ENCODE measurements around the gene RNF182.

Gene RNF182

DNA sequence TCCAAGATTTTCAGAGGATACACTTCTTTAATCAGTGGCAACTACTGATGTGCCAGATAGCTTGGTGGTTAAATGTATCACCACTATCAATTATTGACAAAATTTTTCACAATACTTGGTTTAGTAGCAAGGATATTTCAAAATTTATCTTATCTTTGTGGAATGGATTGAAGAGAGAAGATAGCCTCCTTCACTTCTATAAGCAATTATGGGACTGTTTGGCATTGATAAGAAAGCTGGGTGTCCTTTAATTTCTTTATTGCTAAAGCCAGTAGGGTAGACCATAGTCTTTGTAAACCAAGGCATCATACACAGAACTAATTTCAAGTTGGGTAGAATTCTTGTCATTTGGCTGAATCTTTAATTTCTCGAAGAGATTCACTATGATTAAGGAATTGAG is 4.9 kb upstream of the RNF182 start:
- Histone ChIP-seq H3K4me2 (ENCODE audit: low read length) (no peak overlapping the region), H3F3A (ENCODE audit: control insufficient read depth, insufficient read depth) (no peaks in the 10 kb centered on the region), H3K9me2 (replicated peaks; ENCODE audit: control insufficient read depth, low read length) (no peaks in the 10 kb centered on the region), H3K27me3 (ENCODE audit: control insufficient read depth, low read length) (peaks cover 45% of the 10 kb centered on the region), H3K79me2 (ENCODE audit: control insufficient read depth, low read length) (no peaks in the 10 kb centered on the region), H3K4me1 (ENCODE audit: control insufficient read depth, low read length) (no peaks in the 10 kb centered on the region), H4K20me1 (ENCODE audit: control insufficient read depth, insufficient read depth, low read depth, low read length) (no peaks in the 10 kb centered on the region), H3K9me3 (ENCODE audit: control insufficient read depth, insufficient read depth, low read length) (no peaks in the 10 kb centered on the region), H3K27ac (ENCODE audit: low read depth, low read length) (no peak overlapping the region), H3K36me3 (ENCODE audit: control insufficient read depth, low read length) (no peaks in the 10 kb centered on the region), H3K4me3 (ENCODE audit: low read length) (no peak overlapping the region)
- no peak for TF ChIP-seq CTCF (IDR thresholded peaks at IDR 0.05; ENCODE audit: low read depth, low read length, poor library complexity, severe bottlenecking)

- no peaks in the 10 kb centered on the region for H3F3A ChIP-seq (ENCODE audit: control insufficient read depth, insufficient read depth)
- no peaks in the 10 kb centered on the region for H3K36me3 ChIP-seq (ENCODE audit: control insufficient read depth, low read length)
- H4K20me1 ChIP-seq (ENCODE audit: control insufficient read depth, insufficient read depth, low read depth, low read length) = no peaks in the 10 kb centered on the region
- no peaks in the 10 kb centered on the region for H3K9me2 ChIP-seq (replicated peaks; ENCODE audit: control insufficient read depth, low read length)
- H3K27me3 ChIP-seq (ENCODE audit: control insufficient read depth, low read length) = peaks cover 48% of the 10 kb centered on the region
- no peak overlapping the region for H3K4me3 ChIP-seq (ENCODE audit: low read length)
- TF ChIP-seq CTCF (IDR thresholded peaks at IDR 0.05; ENCODE audit: low read depth, low read length, poor library complexity, severe bottlenecking) = no peak
- no peak for TF ChIP-seq EZH2phosphoT487 (IDR thresholded peaks at IDR 0.05; ENCODE audit: borderline replicate concordance, low read length)
- H3K79me2 ChIP-seq (ENCODE audit: control insufficient read depth, low read length) = no peaks in the 10 kb centered on the region
- H3K27ac ChIP-seq (ENCODE audit: low read depth, low read length) = no peak overlapping the region
- H3K9me3 ChIP-seq (ENCODE audit: control insufficient read depth, insufficient read depth, low read length) = no peaks in the 10 kb centered on the region
- no peaks in the 10 kb centered on the region for H3K4me1 ChIP-seq (ENCODE audit: control insufficient read depth, low read length)
- H3K4me2 ChIP-seq (ENCODE audit: low read length) = no peak overlapping the region
Measured at GRCh38 chr6:13920552-13920951, 4.2 kb upstream of the RNF182 start.

DNA sequence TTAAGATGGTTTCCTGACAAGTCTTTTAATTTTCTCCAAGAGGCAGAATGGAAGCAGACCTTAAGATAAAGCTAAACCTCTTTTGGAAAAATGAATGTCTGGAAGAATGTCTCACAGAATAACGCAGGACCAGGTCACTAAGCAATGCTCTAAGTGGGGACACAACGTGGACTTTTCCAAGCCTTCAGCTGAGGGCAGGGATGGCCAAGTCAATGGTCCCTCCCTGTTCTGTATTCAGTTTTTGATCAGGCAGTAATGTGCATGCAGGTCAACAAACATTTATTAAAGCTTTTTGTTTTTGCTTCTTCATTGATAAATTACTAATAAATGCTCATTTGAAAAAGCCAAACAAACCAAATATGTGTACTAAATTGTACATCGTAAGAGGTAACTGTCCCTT is 2.0 kb upstream of the RNF182 start:
- Histone ChIP-seq H3K27me3 (ENCODE audit: control insufficient read depth, low read length) (peaks cover 66% of the 10 kb centered on the region), H3K27ac (ENCODE audit: low read depth, low read length) (no peak overlapping the region)

More for the DNA sequence above, 2.0 kb upstream of the RNF182 start:
- TF ChIP-seq CTCF (IDR thresholded peaks at IDR 0.05; ENCODE audit: low read depth, low read length, poor library complexity, severe bottlenecking) (no peak), EZH2phosphoT487 (IDR thresholded peaks at IDR 0.05; ENCODE audit: borderline replicate concordance, low read length) (no peak)
- H3K4me3 ChIP-seq (ENCODE audit: low read length) = no peak overlapping the region
- no peaks in the 10 kb centered on the region for H3F3A ChIP-seq (ENCODE audit: control insufficient read depth, insufficient read depth)
- H4K20me1 ChIP-seq (ENCODE audit: control insufficient read depth, insufficient read depth, low read depth, low read length) = no peaks in the 10 kb centered on the region
- no peaks in the 10 kb centered on the region for H3K9me3 ChIP-seq (ENCODE audit: control insufficient read depth, insufficient read depth, low read length)
- no peak overlapping the region for H3K4me2 ChIP-seq (ENCODE audit: low read length)
- H3K9me2 ChIP-seq (replicated peaks; ENCODE audit: control insufficient read depth, low read length) = no peaks in the 10 kb centered on the region
- H3K4me1 ChIP-seq (ENCODE audit: control insufficient read depth, low read length) = no peaks in the 10 kb centered on the region
- no peaks in the 10 kb centered on the region for H3K79me2 ChIP-seq (ENCODE audit: control insufficient read depth, low read length)
- H3K36me3 ChIP-seq (ENCODE audit: control insufficient read depth, low read length) = no peaks in the 10 kb centered on the region

Measured in DOHH2 (cell line).